NOMO-1 treated with dmso at 0.1 percent for 144 hours (cell line): ENCODE results near the gene COX7A2.

Experiments used
- DNase-seq: peaks from one replicate; lab custom pipeline; 2025; ENCODE audit not compliant: unreplicated experiment; lab: John Stamatoyannopoulos, UW

COX7A2 gene

DNA sequence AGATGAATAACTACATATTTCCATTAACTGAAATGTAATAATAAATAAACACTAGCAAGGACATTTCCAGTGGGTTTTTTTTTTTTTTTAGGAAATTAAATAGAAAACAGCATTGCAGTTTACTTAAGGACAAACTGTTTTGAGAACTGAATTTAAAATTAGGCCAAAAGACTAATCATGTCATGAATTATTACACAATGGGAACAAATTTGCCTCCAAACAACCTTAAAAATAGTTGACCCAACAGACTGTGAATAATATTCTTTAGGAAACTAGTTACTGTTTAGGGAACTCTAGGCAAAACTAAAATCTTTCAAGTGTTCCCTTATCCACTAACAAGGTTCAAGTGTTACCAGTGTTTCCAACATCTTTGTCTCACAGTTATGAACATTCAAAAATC lies 21.3 kb downstream of the COX7A2 start:
- no peak for DNase-seq

DNA sequence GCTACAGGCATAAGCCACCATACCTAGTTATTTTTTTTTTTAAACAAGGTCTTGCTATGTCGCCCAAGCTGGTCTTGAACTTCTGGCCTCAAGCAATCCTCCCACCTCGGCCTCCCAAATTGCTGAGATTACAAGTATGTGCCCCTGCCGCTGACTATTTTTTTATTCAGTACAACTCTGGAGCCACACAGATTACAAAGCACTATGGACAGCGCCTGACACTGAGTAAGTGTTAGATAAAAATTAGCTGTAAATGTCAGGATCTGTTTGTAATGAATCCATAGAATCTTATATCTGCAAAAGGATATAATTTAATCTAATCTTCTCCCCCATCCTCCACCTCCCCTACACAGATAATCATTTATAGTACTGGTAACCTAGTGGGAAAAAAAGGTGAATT lies 22.5 kb downstream of the COX7A2 start:
- DNase-seq, result no peak

DNA sequence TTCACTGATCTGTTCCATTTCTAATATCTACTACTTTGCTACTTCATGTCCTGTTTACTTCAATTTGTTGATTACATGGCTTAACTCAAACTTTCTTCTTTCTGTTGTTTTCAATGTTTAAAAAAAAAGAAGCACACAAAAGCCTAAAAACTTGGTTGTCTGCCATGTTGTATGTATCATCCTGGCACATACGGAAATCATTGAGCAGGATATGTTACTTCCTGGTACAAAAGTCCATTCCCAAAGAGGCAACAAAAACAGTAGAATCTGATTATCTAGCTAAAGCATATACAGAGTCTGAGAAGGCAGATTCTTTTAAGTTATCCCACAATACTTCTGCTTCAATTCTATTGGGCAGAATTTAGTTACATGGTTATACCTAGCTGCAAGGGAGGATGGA lies 23.2 kb downstream of the COX7A2 start:
- DNase-seq, result no peak

DNA sequence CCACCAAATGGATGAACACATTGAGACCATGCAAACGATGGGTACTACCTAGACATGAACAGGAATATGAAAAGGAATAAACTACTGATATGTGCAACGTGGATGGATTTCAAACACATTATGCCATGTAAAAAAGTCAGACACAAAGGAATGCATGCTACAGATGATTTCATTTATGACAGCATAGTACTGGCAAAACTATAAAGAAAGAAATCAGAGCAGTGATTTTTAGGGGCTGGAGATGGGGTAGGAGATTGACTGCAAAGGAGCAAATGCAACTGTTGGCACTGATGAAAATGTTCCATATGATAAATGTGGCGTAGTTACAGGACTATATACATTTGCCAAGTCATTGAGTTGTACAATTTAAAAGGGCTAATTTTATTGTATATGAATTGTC lies 24.3 kb downstream of the COX7A2 start:
- no peak for DNase-seq

DNA sequence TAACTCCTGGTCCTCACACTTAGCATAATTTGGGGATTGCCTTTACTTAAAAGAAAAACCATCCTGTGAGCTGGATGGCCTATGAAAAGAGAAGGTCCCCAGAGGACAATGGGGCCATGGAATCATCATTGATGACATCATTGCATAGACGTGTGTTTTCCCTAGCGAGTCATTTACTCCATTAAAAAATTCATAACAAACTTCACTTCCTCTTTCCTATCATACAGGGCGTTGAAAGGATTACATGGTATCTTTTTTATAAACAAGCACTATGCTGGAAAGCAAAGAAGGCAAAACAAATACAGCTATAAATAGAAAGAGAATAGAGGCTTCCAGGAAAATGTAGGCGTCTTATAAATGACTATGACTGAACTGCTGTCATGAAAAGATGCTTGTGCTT lies 26.4 kb downstream of the COX7A2 start:
- DNase-seq, result no peak

DNA sequence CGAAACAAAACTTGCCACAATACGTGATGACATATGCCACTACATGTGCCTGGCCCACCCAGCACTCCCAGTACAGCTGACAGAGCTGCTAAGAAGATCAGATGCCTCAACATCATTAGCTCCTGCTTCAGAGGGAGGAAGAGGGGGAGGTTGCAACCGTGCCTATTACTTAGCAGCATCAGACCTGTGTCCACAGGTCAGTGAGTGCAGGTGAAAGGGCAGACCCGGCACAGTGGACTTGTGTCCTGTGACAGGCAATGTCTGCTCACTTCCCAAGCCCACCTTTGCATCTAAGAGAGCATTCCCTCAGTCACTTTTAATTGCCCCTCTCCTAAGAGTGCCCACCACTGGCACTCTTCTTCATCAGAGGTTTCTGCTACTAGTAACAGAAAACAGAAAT lies 28.3 kb downstream of the COX7A2 start:
- no peak for DNase-seq

DNA sequence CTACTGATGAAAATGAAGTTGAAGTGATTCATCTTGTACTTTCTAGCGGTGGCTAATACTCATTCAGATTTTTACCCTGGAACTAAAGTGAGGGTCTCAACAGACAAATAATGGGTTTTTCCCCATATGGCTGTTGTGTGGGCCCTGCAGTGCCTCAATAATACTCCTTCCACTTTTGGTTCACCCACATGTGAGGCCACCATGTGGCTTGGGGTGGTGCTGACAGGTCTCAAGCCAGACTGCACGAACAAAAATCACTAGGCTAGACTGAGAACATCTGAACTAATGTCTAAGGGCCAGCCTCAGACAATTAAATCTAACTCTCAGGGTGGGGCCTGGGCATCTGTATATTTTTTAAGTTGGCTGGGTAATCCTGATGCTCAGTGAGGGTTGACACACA lies 29.9 kb downstream of the COX7A2 start:
- no peak for DNase-seq

DNA sequence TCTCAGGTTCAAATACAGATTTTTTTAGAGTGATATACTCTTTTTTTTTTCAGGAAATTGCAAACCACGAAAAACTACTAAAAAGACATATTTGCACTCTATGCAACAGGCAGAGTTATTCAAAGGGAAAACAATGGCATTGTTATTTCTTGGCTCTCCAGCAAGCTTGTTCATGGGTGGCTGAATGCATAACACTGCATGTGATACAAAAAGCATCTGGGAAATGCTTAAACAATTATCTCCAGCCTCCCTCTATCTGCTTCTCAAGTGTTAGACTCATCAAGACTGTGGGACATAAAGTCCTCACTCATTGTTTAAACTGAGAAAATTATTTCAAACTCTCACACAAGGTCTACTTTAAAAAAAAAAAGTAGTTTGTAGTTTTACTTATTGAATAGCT lies 30.5 kb downstream of the COX7A2 start:
- DNase-seq, result no peak

DNA sequence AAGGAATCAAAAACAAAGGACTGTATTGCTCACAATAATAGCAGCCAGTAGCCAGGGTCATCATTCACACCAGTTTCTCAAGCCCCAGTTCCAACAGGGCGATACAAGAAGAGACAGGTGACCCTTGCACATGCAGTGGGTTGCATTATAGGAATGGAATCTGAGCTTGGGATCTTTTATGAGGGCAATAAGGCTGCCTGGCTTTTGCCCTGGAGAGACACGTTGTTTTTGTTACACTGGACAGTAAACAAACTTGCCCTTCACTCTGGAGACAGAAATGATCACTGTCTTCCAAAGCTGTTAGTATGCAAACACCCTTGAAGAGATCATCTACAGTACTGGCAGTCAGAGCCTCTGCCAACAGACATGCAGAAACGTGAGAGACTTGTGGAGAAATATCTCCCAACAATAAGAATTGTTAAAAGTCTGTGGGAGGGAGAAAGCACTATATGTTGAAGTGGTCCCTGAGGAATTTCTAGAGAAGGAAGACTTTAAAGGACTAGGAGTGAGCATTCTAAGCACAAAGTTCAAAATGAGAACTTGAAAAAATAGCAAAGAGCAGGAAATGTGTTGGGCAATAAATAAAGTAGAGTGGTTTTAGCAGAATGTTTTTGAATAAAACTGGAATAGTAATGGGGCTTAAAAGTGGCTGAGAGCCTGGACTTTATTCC lies 31.5 kb downstream of the COX7A2 start:
- no peak for DNase-seq

DNA sequence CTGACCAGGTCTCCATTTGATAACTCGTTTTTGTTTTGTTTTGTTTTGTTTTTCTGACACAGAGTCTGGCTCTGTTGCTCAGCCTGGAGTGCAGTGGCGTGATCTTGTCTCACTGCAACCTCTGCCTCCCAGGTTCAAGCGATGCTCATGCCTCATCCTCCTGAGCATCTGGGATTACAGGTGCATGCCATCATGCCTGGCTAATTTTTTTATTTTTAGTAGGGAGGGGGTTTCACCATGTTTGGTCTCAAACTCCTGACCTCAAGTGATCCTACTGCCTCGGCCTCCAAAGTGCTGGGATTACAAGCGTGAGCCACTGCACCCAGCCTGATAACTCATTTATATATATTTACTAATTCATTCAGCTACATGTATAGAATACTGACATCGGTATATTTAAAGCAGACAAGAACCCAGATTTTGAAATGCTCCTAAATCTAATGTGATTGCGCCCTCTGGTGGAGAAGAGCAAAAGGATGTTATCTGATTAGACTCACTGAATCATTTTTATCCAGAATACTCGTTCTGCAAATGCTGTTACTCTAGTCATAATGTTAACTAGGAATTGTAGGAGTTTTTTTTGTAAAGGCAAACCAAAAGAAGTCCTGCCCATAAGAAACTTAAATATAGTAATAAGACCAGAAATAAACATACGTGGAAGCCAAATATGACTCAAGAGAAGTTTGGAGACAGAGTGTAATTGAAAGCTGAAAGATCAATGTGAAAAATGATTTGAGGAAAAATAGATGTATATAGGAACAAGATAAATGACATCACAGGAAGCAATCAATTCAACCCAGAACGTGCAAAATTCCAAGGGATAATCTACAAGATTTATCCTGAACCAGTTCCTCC lies 32.5 kb downstream of the COX7A2 start:
- no peak for DNase-seq

DNA sequence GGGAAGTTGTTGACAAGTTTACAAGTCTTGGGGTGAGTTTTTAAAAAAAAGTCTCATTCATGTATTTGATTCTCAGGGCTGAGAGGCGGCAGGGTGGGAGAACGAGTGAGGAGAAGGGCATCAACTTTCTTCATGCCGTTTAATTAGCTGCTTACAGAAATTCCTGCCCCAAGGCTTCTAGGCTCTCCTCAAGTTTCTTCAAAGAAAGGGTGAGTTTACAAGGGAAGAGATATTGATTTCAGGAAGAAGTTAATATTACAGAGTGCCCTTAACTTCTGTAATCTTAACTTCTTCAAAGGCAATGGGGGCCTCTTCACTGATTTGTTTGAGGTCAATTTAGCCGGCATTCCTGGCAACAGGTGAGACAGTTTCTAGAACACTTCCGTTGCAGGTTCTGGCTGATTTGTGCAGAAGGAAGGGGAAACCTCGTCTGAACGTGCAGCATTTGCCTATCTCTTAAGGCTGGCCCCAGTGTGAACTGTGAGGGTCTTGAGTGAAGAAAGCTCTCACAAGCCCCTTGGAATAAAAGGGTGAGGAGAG lies 34.3 kb downstream of the COX7A2 start:
- no peak for DNase-seq

DNA sequence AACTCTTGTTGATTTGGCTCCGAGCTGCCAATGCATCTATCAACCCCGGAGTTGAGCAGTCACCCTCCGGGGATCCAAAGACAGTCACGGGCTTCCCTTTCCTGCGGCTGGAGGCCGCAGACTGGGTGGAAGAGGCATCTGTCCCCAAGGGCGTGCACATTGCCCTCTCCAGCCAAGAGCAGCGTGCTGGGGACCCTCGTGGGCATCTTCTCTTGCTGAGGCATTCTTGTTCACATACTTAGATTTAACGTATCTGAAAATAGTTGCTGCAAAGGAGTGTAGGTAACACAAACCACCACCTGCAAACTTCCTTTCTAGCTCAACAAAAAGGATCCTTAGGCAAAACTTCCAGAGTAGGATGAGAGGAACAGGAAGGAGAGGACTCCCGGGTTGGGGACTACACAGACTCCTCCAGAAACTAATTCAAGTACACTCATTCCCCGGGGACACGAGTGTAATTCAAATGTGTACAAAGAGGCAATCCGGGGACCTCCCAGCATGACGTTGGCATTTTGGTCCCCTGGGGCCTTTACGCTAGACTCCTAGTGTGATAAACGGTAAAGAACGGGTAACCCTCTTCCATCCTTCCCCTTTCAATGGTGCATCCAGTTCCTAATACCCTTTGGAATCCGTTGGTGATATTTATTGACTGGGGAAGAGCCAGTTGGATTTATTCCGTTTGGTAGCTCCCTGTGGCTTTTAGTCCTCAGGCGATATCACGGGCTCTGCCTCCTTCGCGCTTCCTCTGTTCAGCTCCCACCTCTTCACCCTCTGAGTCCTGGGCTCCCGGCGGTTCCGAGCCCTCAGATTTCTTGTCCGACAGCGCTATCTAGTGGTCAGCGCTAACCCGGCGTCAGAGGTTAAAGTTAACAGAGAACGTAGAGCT lies 35.1 kb downstream of the COX7A2 start:
- peak; percentile 53 for DNase-seq

DNA sequence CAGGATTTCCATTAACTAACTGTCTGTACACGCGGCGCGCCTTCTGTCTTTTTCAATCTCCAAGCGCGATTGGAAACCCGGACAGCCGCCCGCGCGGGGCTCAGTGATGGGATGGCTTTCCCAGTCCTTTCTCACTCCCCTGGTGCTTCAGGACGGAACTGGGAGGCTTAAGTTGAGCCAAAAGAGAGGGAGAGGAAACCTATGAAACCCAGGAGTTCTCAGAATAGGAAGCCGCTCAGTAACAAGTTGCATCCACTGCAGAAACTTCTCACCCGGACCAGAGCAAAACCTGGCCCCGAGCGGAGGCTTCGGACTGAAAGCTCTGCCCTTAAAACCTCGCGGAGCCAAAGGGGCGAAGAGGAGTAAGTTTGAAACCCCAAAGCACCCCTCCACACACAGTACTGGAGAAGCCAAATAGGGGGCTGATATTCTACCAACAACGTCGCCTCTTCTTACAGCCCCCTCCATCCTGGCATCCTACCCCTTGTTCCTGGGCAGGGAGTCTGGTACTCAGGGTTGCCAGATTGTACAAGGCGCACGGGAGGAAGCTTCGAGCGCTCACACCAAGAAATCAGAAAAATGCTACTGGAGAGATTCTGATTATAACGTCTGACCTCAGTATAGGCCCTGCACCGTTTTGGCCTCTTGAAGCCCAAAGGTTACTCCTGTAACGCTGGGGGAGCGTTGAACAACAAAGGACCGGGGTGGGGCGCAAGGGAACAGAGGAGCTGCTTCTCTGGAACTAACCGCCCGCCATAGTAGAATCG lies 36.8 kb downstream of the COX7A2 start:
- DNase-seq, result no peak

DNA sequence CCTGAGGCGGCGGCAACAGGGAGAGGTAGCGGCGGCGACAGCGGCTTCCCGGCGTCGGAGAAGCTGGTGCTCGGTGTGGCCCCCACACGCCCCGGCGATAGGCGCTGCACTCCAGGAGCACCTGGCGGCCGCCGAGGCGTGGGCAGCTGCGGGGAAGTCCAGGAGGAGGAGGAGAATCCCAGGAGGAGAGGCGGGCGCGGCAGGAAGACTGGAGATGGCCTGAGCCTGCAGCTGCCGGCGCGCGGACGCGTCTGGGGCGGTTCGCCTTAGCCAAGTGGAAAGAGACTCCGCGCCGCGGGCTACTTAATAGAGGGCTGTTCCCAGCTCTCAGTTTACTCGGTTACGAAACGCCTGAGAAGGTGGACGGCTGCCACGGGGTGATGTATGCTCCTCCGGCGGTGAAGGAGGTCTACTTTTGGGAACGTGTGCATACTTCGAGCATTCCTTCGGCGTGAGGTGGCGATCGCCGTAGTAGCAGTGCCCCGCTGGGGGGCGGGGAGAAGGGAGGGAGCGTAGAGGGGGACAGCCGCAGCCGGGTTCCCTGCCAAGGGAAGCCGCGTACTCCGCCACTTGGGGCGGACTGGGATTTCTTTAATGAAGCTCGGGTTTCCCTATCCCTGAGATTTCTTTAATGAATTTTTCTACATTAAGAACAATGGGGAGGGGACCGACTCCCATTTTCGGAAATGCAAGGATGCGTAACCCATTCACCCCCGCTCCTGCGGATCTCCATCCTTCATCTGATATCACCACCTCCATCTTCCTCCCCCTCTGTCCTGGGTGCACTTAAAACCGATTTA lies 37.6 kb downstream of the COX7A2 start, which contains the start of gene COL12A1:
COL12A1 (minus strand) TSS at position 278 of the 800 bp plus-strand sequence. CDS start 3,261 bp downstream, outside the sequence.
- no peak for DNase-seq

DNA sequence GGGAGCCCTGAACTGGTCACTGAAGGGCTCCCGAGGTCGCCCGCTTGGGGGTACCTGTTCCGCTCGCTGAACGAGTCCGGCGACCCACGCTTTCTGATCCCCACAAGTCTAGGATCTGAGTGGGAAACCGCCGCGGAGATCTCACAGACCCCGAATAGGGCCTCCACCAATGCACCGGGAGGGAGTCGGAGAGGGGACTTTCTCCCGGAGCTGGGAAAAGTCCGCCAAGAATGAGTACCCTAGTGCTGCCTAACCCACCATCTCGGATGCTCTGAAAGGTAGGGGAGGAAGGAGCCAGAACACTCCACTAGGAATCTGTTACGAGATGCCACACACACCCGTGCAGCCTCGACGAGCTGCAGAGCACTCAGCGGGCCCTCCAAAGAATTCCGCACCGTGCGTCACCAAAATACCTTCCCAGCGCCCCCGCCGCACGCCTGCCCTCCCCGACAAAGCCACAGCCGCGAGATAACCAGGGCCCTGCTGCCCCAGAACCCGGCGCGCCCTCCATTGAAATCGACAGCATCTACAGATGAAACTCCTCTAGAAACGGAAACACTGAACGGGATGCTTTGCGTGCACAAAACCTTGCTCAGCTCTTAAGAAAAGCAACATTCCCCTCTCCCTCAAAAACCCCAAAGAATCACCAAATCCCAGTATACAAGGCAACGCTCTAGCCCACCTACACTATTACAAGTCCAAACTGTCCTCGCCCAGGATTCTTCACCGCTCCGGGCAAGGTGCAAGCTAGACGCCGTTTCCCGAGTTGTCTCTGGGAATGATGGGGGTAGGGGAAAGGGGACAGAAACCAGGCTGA lies 38.4 kb downstream of the COX7A2 start:
- DNase-seq, result no peak

DNA sequence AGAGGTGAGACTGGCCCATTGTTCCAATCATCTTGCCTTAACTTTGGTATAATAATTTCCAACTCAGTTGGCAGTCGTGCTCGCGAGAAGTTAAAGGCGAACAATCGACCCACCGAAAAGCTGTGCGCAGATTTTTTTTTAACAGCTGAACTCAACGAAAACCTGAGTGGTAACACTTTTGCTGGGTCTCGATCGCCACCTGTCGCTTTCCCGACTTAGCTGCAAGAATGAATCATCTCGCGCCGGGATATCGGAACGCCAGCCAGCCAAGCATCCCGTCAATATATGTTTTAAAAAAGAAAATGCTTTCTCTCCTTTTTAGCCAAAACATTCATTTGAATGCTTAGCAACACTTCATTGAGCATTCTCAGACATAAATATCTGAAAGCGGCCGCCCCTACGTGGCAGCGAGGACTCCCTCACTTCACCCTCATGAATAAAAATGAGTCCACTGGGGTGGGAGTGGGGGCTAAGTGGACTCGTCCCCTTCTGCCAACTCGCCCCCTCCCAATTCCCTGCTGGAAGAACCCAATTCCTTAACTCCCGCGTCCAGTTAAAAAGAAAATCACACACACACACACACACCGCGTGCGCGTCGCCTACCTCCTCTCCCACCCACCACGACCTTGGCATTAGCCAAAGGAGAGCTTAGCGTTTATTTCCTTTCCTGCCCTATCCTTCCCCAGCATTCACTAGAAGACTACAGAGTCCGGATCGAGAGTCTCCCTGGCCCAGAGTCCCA lies 39.2 kb downstream of the COX7A2 start:
- no peak for DNase-seq

DNA sequence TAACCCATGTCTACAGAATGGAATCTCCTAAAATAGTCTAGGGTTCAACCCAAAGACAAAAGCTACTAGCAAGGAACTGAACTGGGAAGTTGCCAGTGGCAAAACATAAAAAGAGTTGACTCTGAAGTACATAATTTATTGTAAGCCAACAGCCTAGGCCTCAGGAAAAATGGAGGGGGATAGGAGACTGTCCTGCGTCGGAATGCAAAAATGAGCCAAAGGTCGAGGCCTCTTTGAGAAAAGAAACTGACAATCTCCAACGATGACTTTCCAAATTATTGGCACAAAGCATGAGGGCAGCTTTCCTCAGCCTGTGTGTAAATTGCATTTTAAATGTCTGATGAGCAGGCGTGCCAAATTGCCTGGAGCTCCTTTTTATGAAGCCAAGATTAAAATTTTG lies 39.9 kb downstream of the COX7A2 start:
- no peak for DNase-seq

DNA sequence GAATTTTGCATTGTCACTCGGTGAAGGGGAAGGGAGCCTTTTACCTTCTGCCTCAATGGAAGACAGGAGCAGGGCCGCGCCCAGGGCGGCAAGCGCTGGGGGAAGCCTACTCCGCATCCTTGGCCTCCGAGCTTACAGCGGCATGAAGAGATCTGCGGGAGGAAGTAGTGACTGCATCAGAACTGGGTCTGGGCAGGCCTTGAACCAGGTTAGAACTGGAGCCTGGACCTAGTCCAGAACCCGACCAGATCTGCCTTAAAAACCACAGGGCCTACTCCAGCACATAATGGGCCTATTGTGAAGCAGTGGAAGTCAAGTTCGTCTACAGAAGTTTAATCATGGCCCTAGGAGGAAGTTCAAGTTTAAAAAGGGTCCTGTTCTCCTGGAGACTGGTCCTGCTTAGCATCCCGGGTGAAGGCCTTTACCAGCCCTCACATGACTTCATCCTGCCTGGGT lies 40.9 kb downstream of the COX7A2 start:
- DNase-seq, result no peak
